GM12874 (cell line): ENCODE data around the gene INPP5D.

ENCODE experiments used
- TF ChIP-seq, protein P1 (sequence below): IDR thresholded peaks from 2 replicates; pipeline ENCODE4 v1.5.1; 2011; ENCODE audit warnings: low read depth, mild to moderate bottlenecking, control low read depth, low read length, moderate library complexity; ENCODE audit not compliant: insufficient read depth

Gene INPP5D

GRCh38 chr2:233105930-233106329, 45.8 kb downstream of the INPP5D start:
- TF ChIP-seq, protein P1, sequence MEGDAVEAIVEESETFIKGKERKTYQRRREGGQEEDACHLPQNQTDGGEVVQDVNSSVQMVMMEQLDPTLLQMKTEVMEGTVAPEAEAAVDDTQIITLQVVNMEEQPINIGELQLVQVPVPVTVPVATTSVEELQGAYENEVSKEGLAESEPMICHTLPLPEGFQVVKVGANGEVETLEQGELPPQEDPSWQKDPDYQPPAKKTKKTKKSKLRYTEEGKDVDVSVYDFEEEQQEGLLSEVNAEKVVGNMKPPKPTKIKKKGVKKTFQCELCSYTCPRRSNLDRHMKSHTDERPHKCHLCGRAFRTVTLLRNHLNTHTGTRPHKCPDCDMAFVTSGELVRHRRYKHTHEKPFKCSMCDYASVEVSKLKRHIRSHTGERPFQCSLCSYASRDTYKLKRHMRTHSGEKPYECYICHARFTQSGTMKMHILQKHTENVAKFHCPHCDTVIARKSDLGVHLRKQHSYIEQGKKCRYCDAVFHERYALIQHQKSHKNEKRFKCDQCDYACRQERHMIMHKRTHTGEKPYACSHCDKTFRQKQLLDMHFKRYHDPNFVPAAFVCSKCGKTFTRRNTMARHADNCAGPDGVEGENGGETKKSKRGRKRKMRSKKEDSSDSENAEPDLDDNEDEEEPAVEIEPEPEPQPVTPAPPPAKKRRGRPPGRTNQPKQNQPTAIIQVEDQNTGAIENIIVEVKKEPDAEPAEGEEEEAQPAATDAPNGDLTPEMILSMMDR = no peak

- TF ChIP-seq, protein P1 = no peak
Measured at GRCh38 chr2:233107011-233107410, 46.9 kb downstream of the INPP5D start.

GRCh38 chr2:233107831-233108300, 47.7 kb downstream of the INPP5D start:
- TF ChIP-seq, protein P1 = no peak

GRCh38 chr2:233108611-233109490, 48.7 kb downstream of the INPP5D start:
- TF ChIP-seq, protein P1 = no peak

DNA sequence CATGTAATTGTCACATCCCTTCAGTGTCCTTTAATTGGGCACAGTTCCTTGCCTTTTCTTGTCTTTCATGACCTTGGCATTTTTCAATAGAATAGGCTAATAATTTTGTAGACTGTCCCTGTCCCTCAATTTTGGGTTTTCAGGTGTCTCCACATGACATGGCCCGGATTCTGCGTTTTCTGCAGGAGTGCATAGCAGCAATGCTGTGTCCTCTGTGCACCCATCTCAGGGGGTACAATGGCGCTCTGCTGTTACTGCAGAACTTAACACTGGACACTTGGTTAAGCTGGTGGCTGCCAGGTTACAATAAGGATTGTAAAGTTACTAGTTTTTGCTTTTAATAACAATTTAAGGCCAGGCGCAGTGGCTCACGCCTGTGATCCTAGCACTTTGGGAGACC, 51.3 kb downstream of the INPP5D start:
- TF ChIP-seq, protein P1 = no peak

DNA sequence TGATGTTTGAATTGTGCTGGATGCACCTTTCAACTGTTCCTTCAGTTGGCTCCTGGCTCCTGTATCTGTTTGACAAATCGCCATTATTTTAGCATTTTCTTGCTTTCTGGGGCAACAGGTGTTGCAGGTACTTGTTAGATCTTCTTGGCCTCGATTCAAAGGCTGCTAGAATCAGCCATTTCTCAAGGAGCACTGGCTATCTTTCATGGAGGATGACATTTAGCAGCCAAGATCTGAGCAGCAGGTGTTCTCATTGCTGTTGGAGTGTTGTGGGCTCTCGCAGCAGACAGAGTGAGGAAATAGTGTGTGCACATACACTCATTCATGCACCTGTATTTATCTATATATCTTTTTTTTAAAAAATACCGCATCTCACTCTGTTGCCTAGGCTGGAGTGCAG, 52.2 kb downstream of the INPP5D start:
- TF ChIP-seq, protein P1 = no peak

- TF ChIP-seq, protein P1 = no peak
Measured at GRCh38 chr2:233112776-233113452, 52.8 kb downstream of the INPP5D start.
